ENCODE results near the gene PIEZO2.

PIEZO2 gene

GRCh38 chr18:11064727-11065460, 84.5 kb downstream of the PIEZO2 start:
- DNase-seq (ENCODE audit: low read depth) = no peak

DNA sequence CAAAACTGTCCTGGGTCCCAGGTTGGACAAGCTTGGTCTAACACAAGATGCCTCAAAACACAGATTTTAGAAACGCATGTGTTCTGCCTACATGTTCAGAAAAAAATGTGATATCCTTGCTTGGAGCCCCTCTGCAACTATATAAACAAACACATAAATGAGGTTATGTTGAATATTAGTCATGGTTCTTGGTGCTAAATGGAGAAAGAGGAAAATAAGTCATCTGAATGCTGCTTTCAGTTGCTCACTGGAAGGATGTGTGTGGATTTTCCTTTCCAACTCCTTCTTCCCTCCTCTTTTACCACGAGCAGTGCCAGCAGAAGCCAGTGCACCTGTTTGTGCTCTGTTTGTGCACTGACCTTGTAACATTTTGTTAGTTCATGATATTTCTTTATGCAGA, 85.3 kb downstream of the PIEZO2 start:
- no peak for DNase-seq (ENCODE audit: low read depth)

- no peak for DNase-seq (ENCODE audit: low read depth)
Observed at GRCh38 chr18:11055721-11056120, 93.6 kb downstream of the PIEZO2 start.

GRCh38 chr18:11054497-11054896, 94.9 kb downstream of the PIEZO2 start:
- DNase-seq (ENCODE audit: low read depth) = no peak

DNA sequence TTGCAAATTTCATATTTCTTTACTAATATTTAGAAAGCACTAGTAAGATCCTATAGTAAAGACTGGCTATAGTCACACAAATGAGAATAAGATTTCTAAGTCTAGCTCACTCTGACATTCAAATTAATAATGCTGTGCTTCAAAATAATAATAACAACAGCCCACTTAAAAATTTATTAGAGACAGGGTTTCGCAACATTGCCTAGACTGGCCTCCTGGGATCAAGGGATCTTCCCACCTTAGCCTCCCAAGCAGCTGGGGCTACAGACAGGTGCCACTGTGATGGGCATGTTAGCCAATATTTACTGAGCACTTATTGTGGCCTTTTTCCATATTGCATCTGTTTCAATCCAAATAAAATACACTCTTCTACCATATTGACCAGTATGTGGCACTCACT, 96.1 kb downstream of the PIEZO2 start:
- DNase-seq (ENCODE audit: low read depth) = no peak

- DNase-seq (ENCODE audit: low read depth) = no peak
Observed at GRCh38 chr18:11052800-11053199, 96.6 kb downstream of the PIEZO2 start.

DNA sequence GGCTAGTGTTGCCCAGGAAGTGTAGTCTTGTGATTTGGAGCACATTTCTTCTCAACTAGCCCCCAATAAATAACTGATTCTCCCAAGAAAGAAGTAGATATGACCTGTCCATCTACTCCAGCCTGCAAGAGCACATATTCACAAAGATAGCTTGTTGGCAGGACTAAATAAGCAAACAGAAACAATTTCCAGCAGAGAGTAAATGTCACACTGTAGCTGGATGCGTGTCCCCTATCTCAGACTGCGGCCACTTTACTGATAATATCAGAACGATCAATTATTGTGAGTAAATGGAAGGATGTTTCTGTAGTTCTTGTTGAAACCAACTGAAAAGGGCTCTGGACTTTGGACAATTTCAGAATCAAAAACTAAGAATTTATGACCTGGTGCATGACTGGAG, 97.9 kb downstream of the PIEZO2 start:
- DNase-seq (ENCODE audit: low read depth) = no peak

DNA sequence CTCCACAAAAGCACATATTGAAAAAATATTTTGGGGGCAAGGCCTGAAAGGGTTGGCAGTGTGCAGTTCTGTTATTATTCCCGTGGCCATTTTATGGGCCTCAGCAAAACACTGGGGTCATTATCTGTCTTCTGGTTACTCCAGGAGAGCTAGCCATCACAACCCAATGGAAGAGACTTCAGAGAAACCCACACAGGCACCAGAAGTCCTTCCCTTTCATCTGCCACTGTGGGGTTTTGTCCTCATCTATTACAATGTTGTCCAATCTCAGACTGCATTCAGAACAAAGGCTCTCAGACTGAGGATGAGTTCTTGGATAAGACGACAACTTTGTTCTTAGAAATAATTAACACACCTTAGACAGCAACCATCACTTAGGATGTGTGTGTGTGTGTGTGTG, 98.4 kb downstream of the PIEZO2 start:
- DNase-seq (ENCODE audit: low read depth) = no peak

DNA sequence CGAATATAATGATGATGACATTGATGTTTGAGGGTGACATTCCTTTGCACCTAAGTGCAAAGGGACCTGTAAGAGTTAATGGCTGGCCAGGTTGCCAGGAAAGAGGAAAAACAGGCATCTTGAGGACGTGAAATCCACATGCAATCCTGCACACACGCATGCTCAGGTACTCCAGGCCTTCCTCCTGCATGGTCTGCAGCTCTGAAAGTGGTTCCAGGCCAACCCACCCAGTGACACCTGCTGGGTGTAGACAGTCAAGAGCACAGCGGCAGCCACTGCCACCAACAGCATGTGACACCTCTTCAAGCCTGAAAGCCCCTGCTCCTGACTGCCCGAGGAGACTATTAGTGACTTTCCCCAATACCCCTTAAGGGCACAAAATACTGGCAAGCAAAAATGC, 101.6 kb downstream of the PIEZO2 start:
- no peak for DNase-seq (ENCODE audit: low read depth)

DNA sequence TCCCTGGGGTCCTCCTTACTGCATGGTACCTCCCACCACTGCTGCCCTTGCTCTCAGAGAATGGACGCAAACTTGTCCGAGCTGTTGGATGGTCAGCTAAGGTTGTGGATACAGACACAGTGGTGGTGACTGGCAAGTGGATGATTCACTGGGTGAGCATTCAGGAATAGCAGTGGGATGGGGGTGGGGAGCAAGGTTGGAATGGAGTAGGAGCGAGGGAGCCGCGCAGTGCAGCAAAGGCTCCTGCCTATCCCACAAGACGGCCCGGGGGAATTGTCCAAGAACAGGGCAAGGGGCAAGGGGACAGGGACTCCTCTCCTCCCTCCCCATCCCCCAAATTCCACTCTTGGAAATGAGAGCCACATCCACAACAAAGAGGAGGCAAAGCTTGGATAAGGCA, 102.2 kb downstream of the PIEZO2 start:
- no peak for DNase-seq (ENCODE audit: low read depth)

DNA sequence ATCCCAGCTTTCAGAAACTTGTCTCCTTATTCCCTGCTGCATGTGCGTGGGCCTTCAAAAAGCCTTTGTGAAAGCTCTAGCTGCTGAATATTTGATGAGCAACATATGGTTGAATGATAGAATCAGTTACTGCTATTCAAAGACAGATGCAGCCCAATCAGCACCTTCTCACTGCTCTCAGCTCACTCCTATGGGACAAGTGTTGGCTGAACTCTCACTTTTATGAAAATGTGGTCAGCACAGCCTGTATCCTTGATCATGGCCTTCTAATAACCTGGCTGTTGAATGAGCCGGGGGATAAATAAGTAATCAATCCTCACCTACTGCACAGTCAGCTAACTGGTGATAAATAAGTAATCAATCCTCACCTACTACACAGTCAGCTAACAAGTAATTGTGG, 103.2 kb downstream of the PIEZO2 start:
- DNase-seq (ENCODE audit: low read depth) = no peak

GRCh38 chr18:11043694-11044093, 105.7 kb downstream of the PIEZO2 start:
- no peak for DNase-seq (ENCODE audit: low read depth)

GRCh38 chr18:11042247-11042646, 107.1 kb downstream of the PIEZO2 start:
- no peak for DNase-seq (ENCODE audit: low read depth)

- DNase-seq (ENCODE audit: low read depth) = no peak
Observed at GRCh38 chr18:11040823-11041656, 108.3 kb downstream of the PIEZO2 start.

DNA sequence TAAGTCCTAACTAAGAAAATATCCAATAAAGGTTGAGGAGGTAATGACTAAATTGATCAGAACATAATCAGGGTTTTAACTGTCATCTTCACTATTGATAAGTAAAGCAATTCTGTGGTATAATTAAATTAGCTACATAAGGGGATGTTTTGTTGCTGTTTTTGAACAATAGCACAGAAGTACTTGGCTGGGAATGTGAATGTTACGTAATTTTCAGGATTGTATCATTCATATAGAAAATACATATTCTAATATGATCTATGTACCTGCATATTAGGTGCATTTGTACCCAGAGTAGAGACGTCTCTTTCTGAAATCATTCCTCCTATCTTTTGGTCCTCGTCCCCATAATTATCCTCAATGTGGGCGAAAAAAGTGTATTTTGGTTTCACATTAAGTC, 109.0 kb downstream of the PIEZO2 start:
- no peak for DNase-seq (ENCODE audit: low read depth)

DNA sequence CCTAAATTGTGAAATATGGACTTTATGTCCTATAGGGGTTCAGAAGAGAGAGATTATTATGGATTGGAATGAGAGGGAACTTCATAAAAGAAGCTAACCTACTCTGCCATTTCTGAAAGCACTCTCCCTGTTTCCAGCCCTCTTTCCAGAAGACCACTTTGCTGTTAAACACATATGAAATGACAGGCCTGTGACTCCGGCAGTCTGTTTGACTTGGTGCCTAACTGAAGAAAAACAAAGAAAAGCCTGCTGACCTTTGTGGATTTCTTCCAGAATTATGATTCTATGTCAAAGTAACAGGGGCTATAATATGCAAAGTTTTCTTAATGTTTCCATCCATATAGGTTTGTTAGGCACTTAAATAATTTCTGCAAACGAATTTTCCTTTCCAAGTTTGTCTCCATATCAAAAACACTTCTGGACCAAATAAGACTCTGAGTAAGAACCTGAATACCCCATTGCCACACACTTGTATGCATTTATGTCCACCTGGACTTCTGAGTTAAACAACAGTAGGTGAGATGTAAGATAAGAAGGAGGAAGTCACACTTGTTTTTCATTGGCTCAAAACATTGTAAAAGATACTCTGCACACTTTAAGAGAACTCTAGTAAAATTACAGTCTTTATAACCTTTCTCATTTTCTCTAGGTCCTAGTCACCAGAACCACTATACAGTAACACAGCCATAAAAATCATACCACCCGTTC, 111.7 kb downstream of the PIEZO2 start:
- DNase-seq (ENCODE audit: low read depth) = no peak

- no peak for DNase-seq (ENCODE audit: low read depth)
Observed at GRCh38 chr18:11035814-11036495, 113.4 kb downstream of the PIEZO2 start.

GRCh38 chr18:11035376-11035775, 114.0 kb downstream of the PIEZO2 start:
- no peak for DNase-seq (ENCODE audit: low read depth)

DNA sequence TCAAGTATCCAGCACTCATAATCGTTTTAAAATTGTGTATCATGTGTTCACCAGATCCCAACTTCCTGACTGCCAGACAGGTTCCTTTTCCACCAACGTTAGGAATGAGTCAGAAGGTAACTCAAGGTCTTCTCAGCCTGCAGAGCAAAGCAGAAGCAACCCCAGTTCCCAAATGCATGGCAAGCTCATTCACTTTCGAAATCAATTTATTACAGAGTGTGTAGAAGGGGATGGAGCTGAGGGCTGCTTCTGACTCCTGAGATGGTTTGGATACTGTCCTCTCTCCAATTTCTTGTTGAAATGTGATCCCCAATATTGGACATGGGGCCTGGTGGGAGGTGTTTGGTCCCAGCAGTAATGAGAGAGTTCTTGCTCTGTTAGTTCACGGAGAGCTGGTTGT, 114.5 kb downstream of the PIEZO2 start:
- DNase-seq (ENCODE audit: low read depth) = no peak

- DNase-seq (ENCODE audit: low read depth) = no peak
Observed at GRCh38 chr18:11033503-11033902, 115.9 kb downstream of the PIEZO2 start.

DNA sequence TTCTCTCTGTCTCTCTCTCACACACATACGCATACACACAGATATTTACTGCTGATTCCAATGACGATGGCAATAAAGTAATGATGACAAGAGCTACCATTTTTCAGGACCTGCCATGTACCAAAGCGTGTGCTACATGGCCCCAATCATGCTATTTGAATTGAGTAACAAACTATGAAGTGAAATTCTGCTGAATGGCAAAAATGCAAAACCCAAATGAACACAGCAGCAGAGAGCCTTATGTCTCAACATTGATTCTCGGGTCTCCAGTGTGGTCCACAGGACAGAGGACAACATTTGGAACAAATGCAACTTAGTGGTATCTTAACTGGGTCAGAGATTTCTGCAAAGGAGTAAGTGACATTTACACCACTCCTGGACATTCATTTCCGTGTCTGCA, 117.4 kb downstream of the PIEZO2 start:
- DNase-seq (ENCODE audit: low read depth) = no peak

DNA sequence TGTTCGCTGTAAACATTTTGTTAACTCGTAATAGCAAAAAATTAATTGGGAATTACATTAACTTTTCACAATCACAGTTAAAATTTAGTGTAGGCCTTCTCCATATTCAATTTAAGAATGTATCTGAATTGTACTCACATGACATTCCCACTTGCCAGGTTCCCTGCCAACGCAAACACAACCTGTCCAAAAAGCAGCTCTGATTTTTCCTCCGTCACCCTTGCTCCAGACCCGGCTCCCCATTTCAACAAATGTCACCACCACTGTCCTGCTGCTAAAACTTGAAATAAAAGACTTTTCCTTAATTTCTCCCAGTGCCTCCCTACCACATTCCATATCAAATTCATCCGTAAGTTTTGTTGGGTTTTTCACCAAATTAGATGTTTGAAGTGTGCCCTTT, 120.3 kb downstream of the PIEZO2 start:
- no peak for DNase-seq (ENCODE audit: low read depth)
